Right atrium auricular region (tissue), 2 donors: ENCODE data around the gene TMEM201. TPM values are rescaled to one million over a fixed set of nuclear protein-coding genes. Genes with fewer than 3 reads are reported as not detected.

Experiments used
- DNase-seq: peaks from one replicate; pipeline ENCODE4 v3.0.0-alpha.2; 2019; ENCODE audit warnings: low spot score
- H3K27ac ChIP-seq, 2 donors: fragments of 200-600 bp; sonication (generic); 1 replicate in 1 of 2; 2 replicates in 1 of 2; pipeline ENCODE4 v1.5.1; 2016 to 2019
- H3K27me3 ChIP-seq, 2 donors: fragments of 200-600 bp; sonication (generic); one replicate each; pipeline versions ENCODE4 v1.5.1 to v1.6.0; 2017 to 2019
- H3K36me3 ChIP-seq: fragments of 200-600 bp; sonication (generic); one replicate; pipeline ENCODE4 v1.5.1; 2016
- H3K4me1 ChIP-seq, 2 donors: fragments of 200-600 bp; sonication (generic); one replicate each; pipeline versions ENCODE4 v1.5.1 to v1.6.0; 2017 to 2019
- H3K4me3 ChIP-seq, 2 donors: fragments of 200-600 bp; sonication (generic); 1 replicate in 1 of 2; 2 replicates in 1 of 2; pipeline ENCODE4 v1.5.1; 2017 to 2019; ENCODE audit warnings: mild to moderate bottlenecking in 1 of 2, moderate library complexity in 1 of 2
- H3K9me3 ChIP-seq, 2 donors: fragments of 200-600 bp; sonication (generic); one replicate each; pipeline ENCODE4 v1.5.1; 2019
- total RNA-seq, 2 donors: library from RNA; depleted of rRNA; stranded (reverse); fragments of >200 nt; gene quantifications; one replicate each; pipeline ENCODE4 v1.1.0, GENCODE V29; 2016
- TF ChIP-seq, protein P1 (sequence below), 2 donors: fragments of 200-600 bp; sonication (generic); IDR thresholded peaks; one replicate each; pipeline ENCODE4 v1.5.1; 2019; ENCODE audit warnings: antibody characterized with exemption in 2 of 2

The TMEM201 gene
- total RNA-seq, 2 donors from 2014 or later: 17.2 to 18.6 TPM

DNA sequence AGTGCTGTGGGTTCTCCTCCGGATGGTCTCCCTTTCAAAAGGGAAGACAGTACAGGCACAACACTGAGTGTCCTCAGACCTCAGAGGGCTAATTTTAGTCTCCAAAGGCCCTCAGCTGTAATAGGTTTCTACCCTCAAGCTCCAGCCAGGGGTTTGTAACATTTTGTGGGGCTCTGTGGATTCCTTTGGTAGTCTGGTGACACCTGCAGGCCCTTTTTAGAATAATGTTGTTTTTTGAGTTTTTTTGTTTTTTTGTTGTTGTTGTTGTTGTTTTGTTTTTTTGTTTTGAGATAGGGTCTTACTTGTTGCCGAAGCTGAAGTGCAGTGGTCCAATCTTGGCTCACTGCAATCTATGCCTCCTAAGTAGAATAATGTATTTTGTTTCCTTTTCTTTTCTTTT is 15.0 kb upstream of the TMEM201 start:
- Histone ChIP-seq H3K4me1 (peaks cover 0 to 11% of the 10 kb centered on the region in 2 donors), H3K4me3 (no peak overlapping the region), H3K27ac (no peak overlapping the region), H3K36me3 (peaks cover 18% of the 10 kb centered on the region), H3K9me3 (no peaks in the 10 kb centered on the region), H3K27me3 (no peaks in the 10 kb centered on the region)
- no peak for DNase-seq
- TF ChIP-seq, protein P1, sequence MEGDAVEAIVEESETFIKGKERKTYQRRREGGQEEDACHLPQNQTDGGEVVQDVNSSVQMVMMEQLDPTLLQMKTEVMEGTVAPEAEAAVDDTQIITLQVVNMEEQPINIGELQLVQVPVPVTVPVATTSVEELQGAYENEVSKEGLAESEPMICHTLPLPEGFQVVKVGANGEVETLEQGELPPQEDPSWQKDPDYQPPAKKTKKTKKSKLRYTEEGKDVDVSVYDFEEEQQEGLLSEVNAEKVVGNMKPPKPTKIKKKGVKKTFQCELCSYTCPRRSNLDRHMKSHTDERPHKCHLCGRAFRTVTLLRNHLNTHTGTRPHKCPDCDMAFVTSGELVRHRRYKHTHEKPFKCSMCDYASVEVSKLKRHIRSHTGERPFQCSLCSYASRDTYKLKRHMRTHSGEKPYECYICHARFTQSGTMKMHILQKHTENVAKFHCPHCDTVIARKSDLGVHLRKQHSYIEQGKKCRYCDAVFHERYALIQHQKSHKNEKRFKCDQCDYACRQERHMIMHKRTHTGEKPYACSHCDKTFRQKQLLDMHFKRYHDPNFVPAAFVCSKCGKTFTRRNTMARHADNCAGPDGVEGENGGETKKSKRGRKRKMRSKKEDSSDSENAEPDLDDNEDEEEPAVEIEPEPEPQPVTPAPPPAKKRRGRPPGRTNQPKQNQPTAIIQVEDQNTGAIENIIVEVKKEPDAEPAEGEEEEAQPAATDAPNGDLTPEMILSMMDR (IDR thresholded peaks at IDR 0.05): peak in 1 of 2 donors; percentile 52

DNA sequence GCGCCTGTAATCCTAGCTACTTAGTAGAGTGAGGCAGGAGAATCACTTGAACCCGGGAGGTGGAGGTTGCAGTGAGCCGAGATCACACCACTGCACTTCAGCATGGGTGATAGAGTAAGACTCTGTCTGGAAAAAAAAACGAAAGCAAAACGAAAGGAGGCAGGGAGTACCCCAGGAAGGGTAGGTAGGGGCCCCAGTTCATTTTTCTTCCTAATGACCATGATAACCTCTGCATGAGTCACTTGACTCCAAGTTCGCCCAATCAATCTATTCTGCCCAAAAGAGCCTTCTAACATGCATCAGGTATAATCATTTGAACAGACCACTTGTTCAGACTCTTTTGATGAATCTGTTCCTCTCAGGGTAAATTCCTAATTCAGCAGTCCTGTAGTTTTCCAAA is 13.2 kb upstream of the TMEM201 start:
- peaks cover 34% of the 10 kb centered on the region for H3K36me3 ChIP-seq
- H3K4me3 ChIP-seq: no peak overlapping the region
- TF ChIP-seq, protein P1 (IDR thresholded peaks at IDR 0.05): no peak
- H3K9me3 ChIP-seq: no peaks in the 10 kb centered on the region
- H3K4me1 ChIP-seq: peaks cover 0 to 11% of the 10 kb centered on the region in 2 donors
- no peak for DNase-seq
- no peaks in the 10 kb centered on the region for H3K27me3 ChIP-seq
- H3K27ac ChIP-seq: no peak overlapping the region

DNA sequence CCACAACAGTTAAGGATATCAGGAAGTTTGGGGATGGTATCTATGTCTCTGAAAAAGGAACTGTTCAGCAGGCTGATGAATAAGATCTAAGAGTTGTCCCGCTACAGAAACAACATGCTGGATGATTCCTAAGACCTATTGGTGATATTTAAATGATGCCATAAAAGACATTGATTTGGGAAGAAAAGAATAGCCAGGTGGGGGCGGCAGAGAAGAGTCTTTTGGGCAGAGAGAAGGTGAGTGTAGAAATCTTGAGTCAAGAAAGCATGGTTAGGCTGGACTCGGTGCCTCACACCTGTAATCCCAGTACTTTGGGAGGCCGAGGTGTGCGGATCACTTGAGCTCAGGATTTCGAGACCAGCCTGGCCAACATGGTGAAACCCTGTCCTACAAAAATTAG is 11.8 kb upstream of the TMEM201 start:
- Histone ChIP-seq H3K36me3 (peaks cover 35% of the 10 kb centered on the region), H3K27ac (no peak overlapping the region), H3K4me1 (peaks cover 0 to 11% of the 10 kb centered on the region in 2 donors), H3K9me3 (no peaks in the 10 kb centered on the region), H3K27me3 (no peaks in the 10 kb centered on the region), H3K4me3 (no peak overlapping the region)
- TF ChIP-seq, protein P1 (IDR thresholded peaks at IDR 0.05): no peak
- DNase-seq: no peak

DNA sequence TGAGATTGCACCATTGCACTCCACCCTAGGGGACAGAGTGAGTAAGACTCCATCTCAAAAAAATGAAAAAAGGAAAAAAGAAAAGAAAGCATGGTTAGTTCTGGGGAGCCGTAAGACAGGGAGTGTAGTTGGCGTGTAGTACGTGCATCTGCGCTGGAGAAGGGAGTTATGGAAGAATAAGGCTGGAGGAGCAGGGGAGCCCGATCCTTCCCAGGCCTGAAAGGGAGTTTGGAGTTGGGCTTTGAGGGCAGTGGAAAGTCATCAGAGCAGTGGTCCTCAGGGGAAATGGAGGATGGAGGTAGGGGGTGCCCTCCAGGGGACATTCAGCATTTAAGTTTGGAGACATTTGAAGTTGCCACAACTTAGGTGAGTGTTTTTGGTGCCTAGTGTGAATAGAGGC is 11.3 kb upstream of the TMEM201 start:
- no peaks in the 10 kb centered on the region for H3K9me3 ChIP-seq
- TF ChIP-seq, protein P1 (IDR thresholded peaks at IDR 0.05): no peak
- no peak overlapping the region for H3K27ac ChIP-seq
- H3K27me3 ChIP-seq: no peaks in the 10 kb centered on the region
- no peak for DNase-seq
- peaks cover 0 to 10% of the 10 kb centered on the region in 2 donors for H3K4me1 ChIP-seq
- H3K4me3 ChIP-seq: no peak overlapping the region
- peaks cover 40% of the 10 kb centered on the region for H3K36me3 ChIP-seq

DNA sequence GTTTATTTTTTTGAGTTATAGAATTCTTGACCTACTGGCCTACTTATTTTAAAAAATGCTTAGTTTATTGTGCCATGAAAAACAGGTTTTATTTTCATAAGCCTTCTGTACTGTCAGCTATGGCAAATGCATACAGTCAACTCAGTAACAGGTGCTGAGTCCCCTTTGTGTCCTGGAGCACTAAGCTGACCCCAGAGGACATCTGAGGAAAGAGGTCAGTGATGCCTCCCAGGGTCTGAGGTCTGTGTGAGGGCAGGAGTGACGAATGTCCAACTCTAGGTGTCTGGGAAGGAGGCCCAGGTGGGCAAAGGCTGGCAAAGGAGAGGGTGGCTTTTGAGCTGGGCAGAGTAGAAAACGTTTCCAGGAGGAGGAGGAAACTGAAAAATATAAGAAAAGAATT is 7.8 kb upstream of the TMEM201 start:
- no peak overlapping the region for H3K4me3 ChIP-seq
- no peaks in the 10 kb centered on the region for H3K4me1 ChIP-seq
- no peaks in the 10 kb centered on the region for H3K9me3 ChIP-seq
- peaks cover 46% of the 10 kb centered on the region for H3K36me3 ChIP-seq
- no peaks in the 10 kb centered on the region for H3K27me3 ChIP-seq
- H3K27ac ChIP-seq: no peak overlapping the region
- TF ChIP-seq, protein P1 (IDR thresholded peaks at IDR 0.05): no peak
- no peak for DNase-seq

DNA sequence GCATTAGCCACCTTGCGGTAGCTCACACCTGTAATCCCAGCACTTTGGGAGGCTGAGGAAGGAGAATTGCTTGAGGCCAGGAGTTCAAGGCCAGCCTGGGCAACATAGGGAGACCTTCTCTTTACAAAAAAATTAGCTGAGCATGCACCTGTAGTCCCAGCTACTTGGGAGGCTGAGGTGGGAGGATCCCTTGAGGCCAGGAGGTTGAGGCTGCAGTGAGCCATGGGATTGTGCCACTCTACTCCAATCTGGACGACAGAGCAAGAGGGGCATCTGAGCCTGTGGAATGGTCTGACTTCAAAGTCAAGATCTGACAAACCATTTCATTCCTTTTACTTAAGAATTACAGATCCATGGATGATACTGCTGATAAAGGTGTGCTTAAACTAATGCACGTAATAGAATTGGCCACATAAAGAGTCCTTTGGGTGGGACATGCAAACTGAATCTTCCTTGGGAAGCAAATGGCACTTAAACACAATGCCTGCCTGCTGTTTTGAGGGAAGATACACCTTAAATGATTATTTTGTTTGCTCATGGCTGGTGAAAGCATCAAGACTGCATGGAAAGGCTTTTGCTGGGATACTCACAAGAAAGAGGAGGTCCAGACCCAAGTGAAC is 2.5 kb upstream of the TMEM201 start:
- TF ChIP-seq, protein P1 (IDR thresholded peaks at IDR 0.05): no peak
- H3K27ac ChIP-seq: no peak overlapping the region
- no peaks in the 10 kb centered on the region for H3K27me3 ChIP-seq
- no peak overlapping the region for H3K4me3 ChIP-seq
- no peaks in the 10 kb centered on the region for H3K9me3 ChIP-seq
- no peak for DNase-seq
- peaks cover 0 to 25% of the 10 kb centered on the region in 2 donors for H3K4me1 ChIP-seq
- peaks cover 13% of the 10 kb centered on the region for H3K36me3 ChIP-seq
